ENCODE results near the gene INTU.
"Not testable (repeated sequence)": the region's sequence is repeated elsewhere in the genome, so short reads cannot be mapped to it uniquely, and the experiment has no call there.

Gene INTU

GRCh38 chr4:127648061-127648460 is 15.3 kb downstream of the INTU start:
- DNase-seq, result no peak

- not testable (repeated sequence) for DNase-seq
Observed at GRCh38 chr4:127655590-127655989, 22.8 kb downstream of the INTU start.

DNA sequence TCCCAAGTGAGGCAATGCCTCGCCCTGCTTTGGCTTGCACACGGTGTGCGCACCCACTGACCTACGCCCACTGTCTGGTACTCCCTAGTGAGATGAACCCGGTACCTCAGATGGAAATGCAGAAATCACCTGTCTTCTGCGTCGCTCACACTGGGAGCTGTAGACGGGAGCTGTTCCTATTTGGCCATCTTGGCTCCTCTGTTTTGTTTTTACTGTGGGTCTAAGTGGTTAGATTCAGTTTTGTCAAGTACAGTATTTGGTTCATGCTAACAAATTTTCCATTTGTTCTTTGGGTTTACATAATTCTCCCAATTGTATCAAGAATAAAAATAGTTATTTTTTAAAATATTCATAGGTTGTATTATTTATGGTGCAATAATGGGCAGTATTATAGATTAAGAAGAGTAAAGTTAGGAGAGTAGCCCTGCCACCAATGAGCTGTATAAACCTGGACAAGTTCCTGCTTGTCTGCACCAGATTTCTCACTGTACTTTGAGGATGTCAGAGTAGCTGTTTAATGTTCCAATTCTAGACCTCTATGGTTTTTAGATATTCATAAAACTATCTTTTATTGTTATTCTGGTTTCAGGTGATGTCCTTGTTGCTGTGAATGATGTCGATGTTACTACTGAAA is 23.4 kb downstream of the INTU start:
- DNase-seq, result no peak

- no peak for DNase-seq
Observed at GRCh38 chr4:127660284-127660885, 27.6 kb downstream of the INTU start.

- DNase-seq, result no peak
Observed at GRCh38 chr4:127667116-127667515, 34.4 kb downstream of the INTU start.

- no peak for DNase-seq
Observed at GRCh38 chr4:127667772-127668171, 35.0 kb downstream of the INTU start.

DNA sequence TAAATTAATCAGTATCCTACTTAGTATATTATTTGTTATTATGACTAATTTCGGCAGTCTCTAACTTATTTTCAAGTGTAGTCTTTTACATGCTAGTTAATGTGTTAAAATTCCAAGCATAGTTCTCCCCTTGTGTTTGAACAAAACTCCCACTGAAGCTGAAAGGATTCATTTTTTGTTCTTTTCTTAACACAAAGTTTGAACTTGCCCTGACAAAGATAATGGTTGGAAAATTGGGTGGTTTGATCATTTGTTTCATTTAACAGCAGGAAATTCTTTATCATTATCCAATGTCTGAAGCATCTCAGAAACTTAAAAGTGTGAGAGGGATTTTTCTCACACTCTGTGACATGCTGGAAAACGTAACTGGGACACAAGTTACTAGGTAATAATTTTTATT is 36.0 kb downstream of the INTU start:
- DNase-seq, result no peak

- no peak for DNase-seq
Observed at GRCh38 chr4:127669691-127670090, 36.9 kb downstream of the INTU start.

DNA sequence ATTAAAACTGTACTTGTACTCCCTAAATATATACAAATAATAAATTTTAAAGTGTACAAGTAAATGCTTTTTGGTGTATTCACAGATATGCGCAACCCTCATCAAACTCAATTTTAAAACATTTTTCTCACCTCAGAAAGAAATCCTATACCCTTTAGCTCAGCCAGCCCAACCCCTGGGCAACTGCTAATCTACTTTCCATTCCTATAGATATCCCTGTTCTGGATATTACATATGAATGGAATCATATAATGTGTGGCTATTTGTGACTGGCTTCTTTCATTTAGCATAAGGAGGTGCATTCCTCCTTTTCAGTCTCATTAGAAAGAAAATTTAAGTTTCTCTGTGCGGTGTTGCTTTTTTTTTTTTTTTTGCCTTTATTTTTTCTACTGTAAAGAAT is 39.4 kb downstream of the INTU start:
- no peak for DNase-seq

DNA sequence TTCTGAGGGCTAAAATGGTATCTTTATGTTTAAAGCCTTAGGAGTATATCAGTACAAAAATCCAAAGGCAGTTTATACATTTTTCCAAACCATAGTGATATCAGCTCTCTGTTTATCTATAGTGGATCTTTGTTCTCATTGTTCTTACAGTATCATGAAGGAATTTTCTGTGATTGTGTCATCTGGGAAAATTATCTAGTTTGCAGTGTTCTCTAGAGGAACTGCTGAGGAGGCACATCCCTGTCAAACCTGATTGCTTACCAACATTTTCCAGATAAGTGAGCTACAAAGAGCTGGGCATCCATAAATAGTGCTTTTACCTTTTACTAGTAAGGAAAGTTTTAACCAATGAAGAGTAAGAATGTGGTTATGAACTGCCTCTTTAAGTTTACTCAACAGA is 52.5 kb downstream of the INTU start:
- DNase-seq, result no peak

- DNase-seq, result no peak
Observed at GRCh38 chr4:127686658-127687057, 53.9 kb downstream of the INTU start.

DNA sequence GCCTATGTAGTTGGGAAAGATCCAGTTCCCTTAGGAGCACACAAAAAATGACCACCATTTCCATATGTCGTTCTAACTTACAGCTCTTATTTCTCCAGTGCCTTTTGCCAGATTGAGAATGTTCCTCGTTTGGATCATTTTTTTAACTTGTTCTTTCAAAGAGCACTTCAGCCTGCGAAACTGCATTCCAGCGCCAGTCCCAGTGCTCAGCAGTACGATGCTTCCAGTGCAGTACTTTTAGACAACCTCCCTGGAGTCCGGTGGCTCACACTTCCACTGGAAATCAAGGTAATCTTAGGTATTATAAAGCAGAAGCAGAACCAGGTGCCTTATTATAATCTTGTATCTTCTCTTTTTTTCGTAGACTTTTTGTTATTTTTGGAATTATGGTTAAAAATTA is 54.8 kb downstream of the INTU start:
- DNase-seq, result no peak

- peak; percentile 89 for DNase-seq
Observed at GRCh38 chr4:127698789-127699200, 66.0 kb downstream of the INTU start.

DNA sequence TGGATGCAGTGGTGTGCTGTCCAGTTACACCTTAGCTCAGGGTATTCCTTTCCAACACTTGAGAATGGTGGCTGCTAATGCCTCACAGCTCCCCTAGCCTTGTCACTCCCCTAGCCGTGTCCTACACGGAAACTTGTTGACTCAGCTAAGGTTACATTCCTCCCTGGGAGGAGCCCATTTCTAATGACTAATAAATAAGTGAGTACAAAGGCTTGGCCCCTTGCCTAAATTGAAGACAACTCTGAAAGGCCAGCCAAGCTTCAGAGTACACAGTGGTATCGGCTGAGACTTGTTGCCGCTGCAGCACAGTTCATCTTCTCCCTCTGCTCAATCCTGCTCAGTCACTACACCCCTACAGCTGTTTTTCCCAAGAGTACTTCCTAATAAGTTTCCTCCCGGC is 76.2 kb downstream of the INTU start:
- DNase-seq, result no peak

- no peak for DNase-seq
Observed at GRCh38 chr4:127709456-127709855, 76.7 kb downstream of the INTU start.

DNA sequence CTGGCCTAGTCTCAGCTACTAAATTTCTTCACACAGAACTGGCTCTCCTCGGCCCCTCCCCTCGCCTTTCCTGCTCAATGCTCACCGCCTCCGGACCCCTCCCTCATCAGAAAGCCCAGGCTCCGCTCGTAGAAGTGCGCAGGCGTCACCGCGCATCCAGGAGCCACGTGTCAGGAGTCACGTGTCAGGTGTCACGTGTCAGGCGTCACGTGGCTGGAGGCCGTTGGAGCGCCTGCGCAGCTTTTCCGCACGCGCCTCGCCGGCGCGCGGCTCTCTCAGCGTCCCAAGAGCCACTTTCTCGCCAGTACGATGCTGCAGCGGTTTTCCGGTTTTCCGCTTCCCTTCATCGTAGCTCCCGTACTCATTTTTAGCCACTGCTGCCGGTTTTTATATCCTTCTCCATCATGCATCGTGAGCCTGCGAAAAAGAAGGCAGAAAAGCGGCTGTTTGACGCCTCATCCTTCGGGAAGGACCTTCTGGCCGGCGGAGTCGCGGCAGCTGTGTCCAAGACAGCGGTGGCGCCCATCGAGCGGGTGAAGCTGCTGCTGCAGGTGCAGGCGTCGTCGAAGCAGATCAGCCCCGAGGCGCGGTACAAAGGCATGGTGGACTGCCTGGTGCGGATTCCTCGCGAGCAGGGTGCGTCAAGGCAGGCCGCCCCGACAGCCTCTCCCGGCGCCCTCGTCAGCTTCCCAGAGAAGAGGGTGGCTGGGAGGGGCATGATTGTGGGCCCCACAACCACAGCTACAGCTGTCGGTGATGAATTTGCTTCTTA is 97.6 kb downstream of the INTU start, which contains the start of gene SLC25A31:
SLC25A31 (plus strand) TSS at position 259 of the 772 bp plus-strand sequence; CDS start at position 405, 146 bp downstream.
- no peak for DNase-seq

DNA sequence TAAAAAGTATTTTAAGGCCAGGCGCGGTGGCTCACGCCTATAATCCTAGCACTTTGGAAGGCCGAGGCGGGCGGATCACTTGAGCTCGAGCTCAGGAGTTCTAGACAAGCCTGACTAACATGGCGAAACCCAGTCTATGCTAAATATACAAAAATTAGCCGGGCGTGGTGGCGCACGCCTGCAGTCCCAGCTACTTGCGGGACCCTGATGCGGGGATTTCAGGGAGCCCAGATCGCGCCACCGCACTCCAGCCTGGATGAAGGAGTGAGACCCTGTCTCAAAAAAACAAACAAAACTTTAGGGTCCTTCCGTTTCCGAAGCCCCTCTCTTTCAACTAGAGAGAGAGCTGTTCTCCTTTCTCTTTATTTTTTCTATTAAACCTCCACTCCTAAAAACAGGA is 98.6 kb downstream of the INTU start:
- DNase-seq, result no peak

- DNase-seq, result peak; percentile 66
Observed at GRCh38 chr4:127732623-127733328, 100.0 kb downstream of the INTU start.

DNA sequence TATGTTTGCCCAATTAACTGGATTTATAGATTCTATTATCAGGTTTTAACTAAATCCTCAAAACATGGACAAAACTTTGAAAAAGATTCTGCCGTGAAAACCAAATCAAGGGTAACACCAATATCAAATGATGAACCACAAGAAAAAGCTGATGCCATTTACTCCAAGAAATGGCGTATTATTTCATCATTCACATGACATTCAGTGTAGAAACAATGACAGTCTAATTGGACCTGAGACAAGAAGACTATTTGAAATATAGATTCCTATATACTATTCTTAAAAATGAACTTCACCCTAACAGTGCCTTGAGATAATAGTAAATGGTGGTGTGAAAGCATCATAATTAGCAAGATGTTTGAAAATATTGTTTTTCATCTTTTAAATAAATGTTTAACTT is 102.2 kb downstream of the INTU start:
- no peak for DNase-seq

GRCh38 chr4:127737295-127737694 is 104.5 kb downstream of the INTU start:
- no peak for DNase-seq

DNA sequence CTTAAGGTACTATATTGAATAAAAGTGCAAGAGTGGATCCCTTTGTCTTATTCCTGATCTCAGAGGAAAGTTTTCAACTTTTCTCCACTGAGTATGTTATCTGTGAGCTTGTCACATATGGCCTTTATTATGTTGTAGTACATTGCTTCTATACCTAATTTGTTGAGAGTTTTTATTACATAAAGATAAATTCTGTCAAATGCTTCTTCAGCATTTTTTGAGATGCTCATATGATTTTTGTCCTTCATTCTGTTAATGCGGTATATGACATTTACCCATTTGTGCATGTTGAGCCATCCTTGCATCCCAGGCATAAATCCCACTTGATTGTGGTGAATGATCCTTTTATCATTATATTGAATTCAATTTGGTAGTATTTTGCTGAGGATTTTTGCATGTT is 108.5 kb downstream of the INTU start:
- no peak for DNase-seq

GRCh38 chr4:127747883-127748282 is 115.1 kb downstream of the INTU start:
- no peak for DNase-seq

DNA sequence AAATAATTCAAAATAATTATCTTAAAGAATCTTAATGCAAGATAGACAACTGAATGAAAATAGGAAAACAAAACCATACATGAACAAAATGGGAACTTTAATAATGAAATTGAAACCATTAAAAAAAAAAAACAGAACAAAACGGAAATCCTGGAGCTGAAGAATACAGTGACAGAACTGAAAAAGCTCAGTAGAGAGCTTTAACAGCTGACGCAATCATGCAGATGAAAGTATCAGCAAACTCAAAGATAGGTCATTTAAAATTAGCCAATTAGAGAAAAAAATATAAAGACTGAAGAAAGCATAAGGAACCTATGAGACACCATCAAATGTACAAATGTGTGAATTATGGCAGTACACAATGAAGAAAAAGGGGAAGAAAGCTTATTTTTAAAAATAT is 116.2 kb downstream of the INTU start:
- DNase-seq, result peak; percentile 8

DNA sequence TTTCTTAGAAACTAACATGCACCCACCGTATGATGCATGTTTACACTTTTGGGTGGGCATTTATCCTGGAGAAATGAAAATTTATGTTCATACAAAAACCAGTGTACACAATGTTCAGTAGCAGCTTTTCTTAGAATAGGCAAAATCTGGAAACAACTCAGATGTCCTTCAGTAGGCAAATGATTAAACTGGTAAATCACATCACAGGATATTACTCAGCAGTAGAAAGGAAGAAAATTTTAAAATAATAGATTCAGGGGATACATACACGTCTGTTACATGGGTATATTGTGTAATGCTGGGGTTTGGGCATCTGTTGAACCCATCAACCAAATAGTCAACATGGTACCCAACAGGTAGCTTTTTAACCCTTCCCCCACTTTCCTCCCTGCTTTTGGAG is 124.1 kb downstream of the INTU start:
- no peak for DNase-seq
